Ishikawa (cell line): ENCODE data around the gene PTPN1.

Experiments
- CEBPB ChIP-seq: IDR thresholded peaks from 2 replicates; pipeline ENCODE4 v1.6.1; 2012
- CREB1 ChIP-seq: IDR thresholded peaks from 2 replicates; pipeline ENCODE4 v1.6.1; 2012; ENCODE audit warnings: low read depth
- EGR1 ChIP-seq: IDR thresholded peaks from 2 replicates; pipeline ENCODE4 v1.6.1; 2012
- EP300 ChIP-seq: IDR thresholded peaks from 2 replicates; pipeline ENCODE4 v1.6.1; 2012; ENCODE audit warnings: borderline replicate concordance
- FOXM1 ChIP-seq: IDR thresholded peaks from 2 replicates; pipeline ENCODE4 v1.6.1; 2012; ENCODE audit warnings: low read depth, borderline replicate concordance
- NFIC ChIP-seq: IDR thresholded peaks from 2 replicates; pipeline ENCODE4 v1.6.1; 2012
- RAD21 ChIP-seq: IDR thresholded peaks from 2 replicates; pipeline ENCODE4 v1.6.1; 2012; ENCODE audit warnings: low read depth
- TAF1 ChIP-seq: IDR thresholded peaks from 2 replicates; pipeline ENCODE4 v1.6.1; 2012; ENCODE audit warnings: low read depth, mild to moderate bottlenecking
- TCF12 ChIP-seq: IDR thresholded peaks from 2 replicates; pipeline ENCODE4 v1.6.1; 2012; ENCODE audit warnings: low read depth
- TEAD4 ChIP-seq: IDR thresholded peaks from 2 replicates; pipeline ENCODE4 v1.6.1; 2012
- YY1 ChIP-seq: IDR thresholded peaks from 2 replicates; pipeline ENCODE4 v1.6.1; 2012; ENCODE audit warnings: low read depth
- ZBTB7A ChIP-seq: IDR thresholded peaks from 2 replicates; pipeline ENCODE4 v1.6.1; 2012; ENCODE audit warnings: low read depth
- TF ChIP-seq, protein P1 (sequence below): IDR thresholded peaks from 2 replicates; pipeline ENCODE4 v1.6.1; 2012
- TF ChIP-seq, protein P2 (sequence below): IDR thresholded peaks from 2 replicates; pipeline ENCODE4 v1.6.1; 2012; ENCODE audit warnings: low read depth, mild to moderate bottlenecking
- TF ChIP-seq, protein P3 (sequence below): IDR thresholded peaks from 2 replicates; pipeline ENCODE4 v1.6.1; 2012

PTPN1 gene

DNA sequence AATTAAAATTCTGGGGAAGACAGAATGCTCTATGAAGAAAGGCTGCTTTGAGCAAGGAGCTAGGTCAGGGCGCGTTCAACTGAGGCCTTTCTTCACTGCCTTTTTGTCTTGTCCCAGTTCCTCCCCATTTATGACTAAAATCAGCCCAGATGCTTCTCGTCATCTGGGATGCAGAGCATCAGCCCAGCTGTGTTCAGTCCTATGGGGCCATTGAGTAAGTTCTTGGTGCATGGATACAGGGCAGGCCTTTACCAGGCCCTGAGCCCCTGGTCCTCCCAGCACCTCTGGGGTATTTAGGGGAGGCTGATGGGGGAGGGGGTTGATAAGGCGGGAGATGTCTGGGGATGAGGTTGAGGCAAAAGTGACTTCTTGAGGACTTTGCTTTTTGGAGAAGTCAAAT, 55.7 kb downstream of the PTPN1 start:
- TF ChIP-seq TAF1 = no peak
- no peak for TF ChIP-seq RAD21
- TF ChIP-seq, protein P1, sequence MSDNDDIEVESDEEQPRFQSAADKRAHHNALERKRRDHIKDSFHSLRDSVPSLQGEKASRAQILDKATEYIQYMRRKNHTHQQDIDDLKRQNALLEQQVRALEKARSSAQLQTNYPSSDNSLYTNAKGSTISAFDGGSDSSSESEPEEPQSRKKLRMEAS = no peak
- TF ChIP-seq, protein P2, sequence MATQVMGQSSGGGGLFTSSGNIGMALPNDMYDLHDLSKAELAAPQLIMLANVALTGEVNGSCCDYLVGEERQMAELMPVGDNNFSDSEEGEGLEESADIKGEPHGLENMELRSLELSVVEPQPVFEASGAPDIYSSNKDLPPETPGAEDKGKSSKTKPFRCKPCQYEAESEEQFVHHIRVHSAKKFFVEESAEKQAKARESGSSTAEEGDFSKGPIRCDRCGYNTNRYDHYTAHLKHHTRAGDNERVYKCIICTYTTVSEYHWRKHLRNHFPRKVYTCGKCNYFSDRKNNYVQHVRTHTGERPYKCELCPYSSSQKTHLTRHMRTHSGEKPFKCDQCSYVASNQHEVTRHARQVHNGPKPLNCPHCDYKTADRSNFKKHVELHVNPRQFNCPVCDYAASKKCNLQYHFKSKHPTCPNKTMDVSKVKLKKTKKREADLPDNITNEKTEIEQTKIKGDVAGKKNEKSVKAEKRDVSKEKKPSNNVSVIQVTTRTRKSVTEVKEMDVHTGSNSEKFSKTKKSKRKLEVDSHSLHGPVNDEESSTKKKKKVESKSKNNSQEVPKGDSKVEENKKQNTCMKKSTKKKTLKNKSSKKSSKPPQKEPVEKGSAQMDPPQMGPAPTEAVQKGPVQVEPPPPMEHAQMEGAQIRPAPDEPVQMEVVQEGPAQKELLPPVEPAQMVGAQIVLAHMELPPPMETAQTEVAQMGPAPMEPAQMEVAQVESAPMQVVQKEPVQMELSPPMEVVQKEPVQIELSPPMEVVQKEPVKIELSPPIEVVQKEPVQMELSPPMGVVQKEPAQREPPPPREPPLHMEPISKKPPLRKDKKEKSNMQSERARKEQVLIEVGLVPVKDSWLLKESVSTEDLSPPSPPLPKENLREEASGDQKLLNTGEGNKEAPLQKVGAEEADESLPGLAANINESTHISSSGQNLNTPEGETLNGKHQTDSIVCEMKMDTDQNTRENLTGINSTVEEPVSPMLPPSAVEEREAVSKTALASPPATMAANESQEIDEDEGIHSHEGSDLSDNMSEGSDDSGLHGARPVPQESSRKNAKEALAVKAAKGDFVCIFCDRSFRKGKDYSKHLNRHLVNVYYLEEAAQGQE = no peak
- TF ChIP-seq EP300 = no peak
- TF ChIP-seq CREB1 = no peak
- TF ChIP-seq, protein P3, sequence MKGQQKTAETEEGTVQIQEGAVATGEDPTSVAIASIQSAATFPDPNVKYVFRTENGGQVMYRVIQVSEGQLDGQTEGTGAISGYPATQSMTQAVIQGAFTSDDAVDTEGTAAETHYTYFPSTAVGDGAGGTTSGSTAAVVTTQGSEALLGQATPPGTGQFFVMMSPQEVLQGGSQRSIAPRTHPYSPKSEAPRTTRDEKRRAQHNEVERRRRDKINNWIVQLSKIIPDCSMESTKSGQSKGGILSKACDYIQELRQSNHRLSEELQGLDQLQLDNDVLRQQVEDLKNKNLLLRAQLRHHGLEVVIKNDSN = no peak
- TF ChIP-seq NFIC = no peak
- no peak for TF ChIP-seq EGR1
- TF ChIP-seq TCF12 = no peak
- TF ChIP-seq TEAD4 = no peak
- no peak for TF ChIP-seq FOXM1

DNA sequence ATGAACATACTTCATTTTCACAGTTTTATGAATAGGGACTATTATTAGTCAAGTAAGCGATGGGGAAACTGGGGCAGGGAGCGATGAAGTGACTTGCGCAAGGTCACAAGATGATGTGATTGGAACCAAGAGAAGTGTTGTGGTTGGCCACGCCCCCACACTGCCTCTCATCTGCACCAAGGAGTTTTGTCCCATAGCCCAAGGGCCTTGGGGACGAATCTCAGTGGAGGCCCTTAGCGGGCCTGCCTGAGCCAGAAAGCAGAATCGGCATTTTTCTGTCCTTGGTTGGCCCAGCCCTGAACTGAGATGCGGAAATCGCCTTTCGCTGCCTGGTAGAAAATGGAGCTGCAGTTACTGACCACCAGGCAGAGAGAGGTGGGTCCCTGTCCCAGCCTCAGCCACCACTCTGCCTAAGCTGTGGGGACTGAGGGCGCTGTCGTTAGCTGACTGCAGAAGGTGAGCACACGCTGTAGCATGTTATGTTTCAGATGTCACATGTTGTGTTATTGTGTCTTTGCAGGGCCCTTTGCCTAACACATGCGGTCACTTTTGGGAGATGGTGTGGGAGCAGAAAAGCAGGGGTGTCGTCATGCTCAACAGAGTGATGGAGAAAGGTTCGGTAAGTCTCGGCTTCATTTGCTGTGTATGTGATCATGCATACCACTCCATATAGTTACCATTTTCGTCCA, 57.8 kb downstream of the PTPN1 start:
- TF ChIP-seq CEBPB (no peak), NFIC (no peak), ZBTB7A (no peak), CREB1 (no peak), FOXM1 (no peak), EP300 (no peak), EGR1 (no peak), TCF12 (no peak), RAD21 (no peak), TEAD4 (no peak), TAF1 (no peak), YY1 (no peak)
- TF ChIP-seq, protein P1 = no peak
- TF ChIP-seq, protein P3 = no peak
- TF ChIP-seq, protein P2 = no peak

DNA sequence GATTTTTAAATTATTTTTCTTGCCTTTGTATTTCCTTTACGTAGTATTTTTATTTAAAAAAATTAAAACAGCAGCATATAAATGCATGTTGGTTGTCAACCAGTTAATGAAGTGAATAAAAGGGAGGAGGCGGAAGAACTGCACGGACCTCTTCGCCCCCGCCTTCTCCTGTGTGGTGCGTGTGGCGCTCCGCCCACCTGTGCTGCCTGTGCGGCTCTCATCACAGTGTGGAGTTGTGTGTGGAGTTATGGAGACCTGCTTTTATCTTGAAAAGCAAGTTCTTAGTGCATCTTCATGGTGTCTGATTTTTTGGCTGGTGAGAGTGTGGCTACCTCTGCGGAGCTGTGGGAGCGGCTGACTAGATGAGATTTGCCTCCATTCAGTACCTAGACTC, 58.4 kb downstream of the PTPN1 start:
- TF ChIP-seq CREB1 = no peak
- no peak for TF ChIP-seq TCF12
- no peak for TF ChIP-seq EP300
- TF ChIP-seq, protein P2 = no peak
- TF ChIP-seq EGR1 = no peak
- TF ChIP-seq CEBPB = no peak
- no peak for TF ChIP-seq FOXM1
- TF ChIP-seq, protein P1 = no peak
